A673 (cell line): Measurements from ENCODE around the gene SAMD4B.
"Not testable (repeated sequence)": the region's sequence is repeated elsewhere in the genome, so short reads cannot be mapped to it uniquely, and the experiment has no call there.

Source experiments
- EZH2 ChIP-seq: fragments of 200-600 bp; sonication (generic); IDR thresholded peaks from 2 replicates; pipeline ENCODE4 v1.6.1; 2017; ENCODE audit warnings: borderline replicate concordance, low read depth, mild to moderate bottlenecking, mixed read lengths, antibody characterized with exemption, low read length; ENCODE audit not compliant: poor library complexity, severe bottlenecking
- TF ChIP-seq, protein P1 (sequence below): fragments of 300-800, 200-600 bp; sonication (generic); conservative IDR thresholded peaks from 2 replicates; pipeline ENCODE4 v1.5.1; 2017; ENCODE audit warnings: low read depth, mild to moderate bottlenecking, antibody characterized with exemption, low read length, moderate library complexity, mixed read lengths

DNA sequence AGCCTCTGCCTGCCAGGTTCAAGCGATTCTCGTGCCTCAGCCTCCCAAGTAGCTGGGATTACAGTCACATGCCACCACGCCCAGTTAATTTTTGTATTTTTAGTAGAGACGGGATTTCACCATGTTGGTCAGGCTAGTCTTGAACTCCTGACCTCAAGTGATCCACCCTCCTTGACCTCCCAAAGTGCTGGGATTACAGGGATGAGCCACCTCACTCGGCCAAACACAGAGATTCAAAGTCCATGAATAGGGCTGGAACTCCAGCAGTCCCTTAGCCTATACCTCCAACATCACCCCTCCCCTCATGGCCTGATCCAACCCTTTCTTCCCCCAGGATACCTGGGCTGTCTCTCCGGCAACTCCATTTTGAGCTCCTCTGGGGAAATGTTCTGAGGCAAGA lies 9.5 kb upstream of the SAMD4B start:
- TF ChIP-seq, protein P1, sequence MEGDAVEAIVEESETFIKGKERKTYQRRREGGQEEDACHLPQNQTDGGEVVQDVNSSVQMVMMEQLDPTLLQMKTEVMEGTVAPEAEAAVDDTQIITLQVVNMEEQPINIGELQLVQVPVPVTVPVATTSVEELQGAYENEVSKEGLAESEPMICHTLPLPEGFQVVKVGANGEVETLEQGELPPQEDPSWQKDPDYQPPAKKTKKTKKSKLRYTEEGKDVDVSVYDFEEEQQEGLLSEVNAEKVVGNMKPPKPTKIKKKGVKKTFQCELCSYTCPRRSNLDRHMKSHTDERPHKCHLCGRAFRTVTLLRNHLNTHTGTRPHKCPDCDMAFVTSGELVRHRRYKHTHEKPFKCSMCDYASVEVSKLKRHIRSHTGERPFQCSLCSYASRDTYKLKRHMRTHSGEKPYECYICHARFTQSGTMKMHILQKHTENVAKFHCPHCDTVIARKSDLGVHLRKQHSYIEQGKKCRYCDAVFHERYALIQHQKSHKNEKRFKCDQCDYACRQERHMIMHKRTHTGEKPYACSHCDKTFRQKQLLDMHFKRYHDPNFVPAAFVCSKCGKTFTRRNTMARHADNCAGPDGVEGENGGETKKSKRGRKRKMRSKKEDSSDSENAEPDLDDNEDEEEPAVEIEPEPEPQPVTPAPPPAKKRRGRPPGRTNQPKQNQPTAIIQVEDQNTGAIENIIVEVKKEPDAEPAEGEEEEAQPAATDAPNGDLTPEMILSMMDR = not testable (repeated sequence)
- TF ChIP-seq EZH2 = not testable (repeated sequence)
